GM12865 (cell line): ENCODE results near the gene ACAP1.

Experiments used
- DNase-seq: peaks from one replicate; pipeline ENCODE4 v3.0.0; 2010; ENCODE audit warnings: low read depth
- H3K4me3 ChIP-seq: 2 replicates; pipeline ENCODE4 v1.5.1; 2011; ENCODE audit warnings: mild to moderate bottlenecking, low read depth, low read length, control low read depth
- TF ChIP-seq, protein P1 (sequence below): IDR thresholded peaks from 2 replicates; pipeline ENCODE4 v1.5.1; 2011; ENCODE audit warnings: low read length, control low read depth, low read depth, inconsistent platforms; ENCODE audit not compliant: insufficient read depth; ENCODE audit errors: missing control alignments

ACAP1 gene

GRCh38 chr17:7398612-7399011 is 62.3 kb downstream of the ACAP1 start:
- H3K4me3 ChIP-seq = no peak overlapping the region
- DNase-seq = no peak
- TF ChIP-seq, protein P1, sequence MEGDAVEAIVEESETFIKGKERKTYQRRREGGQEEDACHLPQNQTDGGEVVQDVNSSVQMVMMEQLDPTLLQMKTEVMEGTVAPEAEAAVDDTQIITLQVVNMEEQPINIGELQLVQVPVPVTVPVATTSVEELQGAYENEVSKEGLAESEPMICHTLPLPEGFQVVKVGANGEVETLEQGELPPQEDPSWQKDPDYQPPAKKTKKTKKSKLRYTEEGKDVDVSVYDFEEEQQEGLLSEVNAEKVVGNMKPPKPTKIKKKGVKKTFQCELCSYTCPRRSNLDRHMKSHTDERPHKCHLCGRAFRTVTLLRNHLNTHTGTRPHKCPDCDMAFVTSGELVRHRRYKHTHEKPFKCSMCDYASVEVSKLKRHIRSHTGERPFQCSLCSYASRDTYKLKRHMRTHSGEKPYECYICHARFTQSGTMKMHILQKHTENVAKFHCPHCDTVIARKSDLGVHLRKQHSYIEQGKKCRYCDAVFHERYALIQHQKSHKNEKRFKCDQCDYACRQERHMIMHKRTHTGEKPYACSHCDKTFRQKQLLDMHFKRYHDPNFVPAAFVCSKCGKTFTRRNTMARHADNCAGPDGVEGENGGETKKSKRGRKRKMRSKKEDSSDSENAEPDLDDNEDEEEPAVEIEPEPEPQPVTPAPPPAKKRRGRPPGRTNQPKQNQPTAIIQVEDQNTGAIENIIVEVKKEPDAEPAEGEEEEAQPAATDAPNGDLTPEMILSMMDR = no peak
